Measurements from ENCODE around the gene MCAM. TPM values are rescaled to one million over a fixed set of nuclear protein-coding genes. Genes with fewer than 3 reads are reported as not detected.
A peak's percentile ranks its signal among the peaks of the same experiment; 100 is the strongest.

MCAM gene
- total RNA-seq, 2 donors from 2014 or later = 356 to 509 TPM

- peak overlapping the region; percentile 98 to 99 for H3K27ac ChIP-seq
- peak overlapping the region; percentile 73 to 85 for H3K4me3 ChIP-seq
- no peaks in the 10 kb centered on the region for H3K9me3 ChIP-seq
- peaks cover 23% of the 10 kb centered on the region for H3K36me3 ChIP-seq
- DNase-seq (ENCODE audit: low spot score) = no peak
- H3K27me3 ChIP-seq = no peaks in the 10 kb centered on the region
- peaks cover 0 to 75% of the 10 kb centered on the region in 2 donors for H3K4me1 ChIP-seq
- TF ChIP-seq CTCF (IDR thresholded peaks at IDR 0.05) = no peak
Measured at GRCh38 chr11:119317592-119318239, 786 bp upstream of the MCAM start.

GRCh38 chr11:119316016-119316728 is 758 bp downstream of the MCAM start:
- no peak for DNase-seq (ENCODE audit: low spot score)
- H3K4me1 ChIP-seq = peaks cover 0 to 60% of the 10 kb centered on the region in 2 donors
- no peaks in the 10 kb centered on the region for H3K27me3 ChIP-seq
- TF ChIP-seq CTCF (IDR thresholded peaks at IDR 0.05) = no peak
- H3K4me3 ChIP-seq = peak overlapping the region; percentile 73 to 85
- peak overlapping the region; percentile 98 to 99 for H3K27ac ChIP-seq
- peaks cover 38% of the 10 kb centered on the region for H3K36me3 ChIP-seq
- H3K9me3 ChIP-seq = no peaks in the 10 kb centered on the region

GRCh38 chr11:119315131-119316015 is 1.6 kb downstream of the MCAM start:
- H3K4me3 ChIP-seq = peak overlapping the region; percentile 73 to 85
- no peaks in the 10 kb centered on the region for H3K9me3 ChIP-seq
- TF ChIP-seq CTCF (IDR thresholded peaks at IDR 0.05) = peak in 1 of 2 donors; percentile 43
- H3K27me3 ChIP-seq = no peaks in the 10 kb centered on the region
- H3K36me3 ChIP-seq = peaks cover 46% of the 10 kb centered on the region
- peaks cover 0 to 52% of the 10 kb centered on the region in 2 donors for H3K4me1 ChIP-seq
- no peak for DNase-seq (ENCODE audit: low spot score)
- H3K27ac ChIP-seq = peak overlapping the region; percentile 98 to 99

DNA sequence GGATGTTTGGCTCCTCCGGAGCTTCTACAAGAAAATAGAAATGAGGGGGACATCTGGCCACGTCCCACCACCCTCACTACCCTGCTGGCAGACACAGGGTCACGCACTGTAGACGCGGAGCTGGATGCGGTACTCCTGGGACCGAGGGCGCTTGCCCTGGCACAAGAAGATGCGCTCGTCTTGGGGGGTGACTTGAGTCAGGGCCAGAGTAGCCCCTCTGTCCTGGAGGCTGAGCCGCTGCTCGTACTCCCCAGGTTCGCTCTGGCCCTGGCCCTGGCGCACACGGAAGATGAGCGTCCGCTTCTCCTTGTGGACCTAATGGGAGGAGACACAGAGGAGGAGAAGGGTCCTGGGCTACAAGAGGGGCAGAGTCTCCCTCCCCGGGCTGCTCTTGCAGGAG is 2.2 kb downstream of the MCAM start:
- TF ChIP-seq CTCF (IDR thresholded peaks at IDR 0.05) = no peak
- Histone ChIP-seq H3K4me3 (peak overlapping the region; percentile 73 to 85), H3K27ac (peak overlapping the region; percentile 98 to 99), H3K36me3 (peaks cover 53% of the 10 kb centered on the region), H3K27me3 (no peaks in the 10 kb centered on the region), H3K9me3 (no peaks in the 10 kb centered on the region), H3K4me1 (peaks cover 0 to 46% of the 10 kb centered on the region in 2 donors)
- no peak for DNase-seq (ENCODE audit: low spot score)

GRCh38 chr11:119310682-119311052 is 6.3 kb downstream of the MCAM start:
- Histone ChIP-seq H3K36me3 (peaks cover 78% of the 10 kb centered on the region), H3K27me3 (no peaks in the 10 kb centered on the region), H3K27ac (peak overlapping the region in 1 of 2 donors; percentile 31), H3K4me1 (peaks cover 0 to 7% of the 10 kb centered on the region in 2 donors), H3K9me3 (no peaks in the 10 kb centered on the region), H3K4me3 (no peak overlapping the region)
- DNase-seq (ENCODE audit: low spot score) = no peak
- TF ChIP-seq CTCF (IDR thresholded peaks at IDR 0.05) = no peak

All from right atrium auricular region (tissue), 2 donors.